NCI-H1436 (cell line): Measurements from ENCODE around the gene PLXNB1.

Experiments used
- DNase-seq: peaks from one replicate; lab custom pipeline; 2025; lab: John Stamatoyannopoulos, UW

The PLXNB1 gene

GRCh38 chr3:48370333-48370713 lies 59.6 kb downstream of the PLXNB1 start:
- DNase-seq, result no peak

DNA sequence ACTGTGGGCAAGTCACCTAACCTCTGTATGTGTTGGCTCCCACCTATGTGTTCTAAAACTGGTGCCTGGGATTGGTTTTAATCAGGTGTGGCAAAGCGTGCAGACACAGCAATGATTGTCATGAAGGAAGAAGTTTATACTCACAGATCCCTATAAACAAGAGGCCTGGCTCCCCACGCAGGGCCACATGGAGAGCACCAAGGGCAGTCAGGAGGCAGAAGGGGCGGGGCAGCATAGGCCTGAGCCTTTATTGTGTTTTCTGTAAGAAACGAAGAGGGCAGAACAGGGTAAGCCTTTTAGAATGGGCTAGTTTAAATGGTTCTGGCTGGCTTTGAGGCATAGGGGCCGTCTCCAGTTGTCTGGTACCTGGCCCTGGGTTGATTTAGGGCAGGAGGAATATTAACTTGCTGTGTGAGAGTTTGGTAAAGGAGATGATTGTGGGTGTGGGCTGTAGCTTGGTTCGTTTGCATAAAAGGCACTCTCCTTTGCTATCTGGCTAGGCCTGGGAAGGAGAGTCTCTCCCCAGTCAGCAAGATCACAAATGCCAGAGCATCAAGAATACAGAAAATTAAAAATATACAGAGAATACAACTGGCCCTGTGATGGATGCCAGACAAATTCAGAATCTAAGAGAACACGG lies 60.1 kb downstream of the PLXNB1 start:
- DNase-seq, result no peak

DNA sequence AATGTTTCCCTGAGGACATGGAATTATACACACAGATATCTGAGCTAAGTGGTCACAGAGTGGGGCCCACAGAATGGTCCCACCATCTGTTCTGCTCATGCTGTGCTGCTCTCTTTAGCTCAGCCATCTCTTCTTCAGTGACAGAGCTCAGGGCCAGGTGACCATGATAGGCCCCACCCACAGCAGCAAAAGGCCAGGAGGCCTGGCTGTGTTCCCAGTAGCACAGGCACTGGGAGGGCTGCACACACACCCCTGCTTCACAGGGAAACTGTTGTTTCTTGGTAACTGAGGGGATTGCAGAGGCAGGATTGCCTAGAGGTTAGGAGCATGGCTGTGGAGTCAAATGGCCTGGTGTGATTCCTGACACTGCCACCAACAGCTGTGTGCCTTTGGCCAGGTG lies 62.7 kb downstream of the PLXNB1 start:
- no peak for DNase-seq

GRCh38 chr3:48364840-48365239 lies 65.0 kb downstream of the PLXNB1 start:
- no peak for DNase-seq

- no peak for DNase-seq
Measured at GRCh38 chr3:48361928-48362327, 68.0 kb downstream of the PLXNB1 start.

DNA sequence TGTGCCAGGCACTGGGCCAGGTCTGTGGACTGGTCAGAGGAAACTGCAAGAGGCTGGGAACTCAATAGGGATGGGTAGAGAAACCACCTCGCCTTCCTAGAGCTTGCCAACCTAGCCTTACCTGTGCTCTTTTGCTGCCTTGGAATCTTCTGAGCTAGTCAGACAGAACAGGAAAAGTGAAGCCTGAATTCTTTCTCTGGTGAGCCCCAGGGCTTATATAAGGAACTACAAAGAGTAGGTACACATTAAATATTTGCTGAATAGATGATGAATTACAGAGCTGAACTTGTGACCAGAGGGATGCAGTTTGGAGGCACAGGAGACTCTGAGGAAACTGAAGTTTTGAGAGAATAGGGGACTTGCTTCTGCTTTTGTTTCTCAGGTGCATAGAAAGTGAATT lies 73.5 kb downstream of the PLXNB1 start:
- DNase-seq, result no peak

- DNase-seq, result no peak
Measured at GRCh38 chr3:48353987-48354386, 75.9 kb downstream of the PLXNB1 start.
